ENCODE data around the gene PPP2R2C.

PPP2R2C gene

DNA sequence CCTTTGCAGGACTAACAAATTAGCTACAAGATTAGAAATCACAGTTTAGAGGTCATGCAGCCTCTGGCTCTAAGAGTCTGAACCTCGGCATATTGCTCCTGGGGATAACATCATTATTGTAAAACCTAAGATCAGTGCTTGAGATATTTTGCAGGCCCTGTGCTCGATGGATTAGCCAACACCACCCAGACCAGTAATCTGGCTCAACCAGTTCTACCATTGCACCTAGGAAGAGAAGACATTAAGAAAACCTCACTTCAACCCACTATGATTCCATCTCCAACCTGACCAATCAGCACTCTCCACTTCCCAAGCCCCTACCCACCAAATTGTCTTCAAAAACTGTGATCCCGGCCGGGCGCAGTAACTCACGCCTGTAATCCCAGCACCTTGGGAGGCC is 159.2 kb downstream of the PPP2R2C start:
- ChIA-PET CTCF (interaction anchor here (0.8 kb wide), 1 partner anchor 14 kb away, joined by 4 read pairs; no protein-coding TSS in a partner anchor), POLR2A (no interaction called here)
- TF ChIP-seq NFRKB (IDR thresholded peaks at IDR 0.05), result no peak
- TF ChIP-seq FOXA1 (IDR thresholded peaks at IDR 0.05), result no peak
- no peak for TF ChIP-seq FOXM1 (IDR thresholded peaks at IDR 0.05; ENCODE audit: borderline replicate concordance)
- TF ChIP-seq TARDBP (IDR thresholded peaks at IDR 0.05), result no peak
- TF ChIP-seq CTBP1 (IDR thresholded peaks at IDR 0.05; ENCODE audit: borderline replicate concordance), result no peak
- no peak for TF ChIP-seq HDGF (IDR thresholded peaks at IDR 0.05; ENCODE audit: borderline replicate concordance)
- TF ChIP-seq, protein P1, sequence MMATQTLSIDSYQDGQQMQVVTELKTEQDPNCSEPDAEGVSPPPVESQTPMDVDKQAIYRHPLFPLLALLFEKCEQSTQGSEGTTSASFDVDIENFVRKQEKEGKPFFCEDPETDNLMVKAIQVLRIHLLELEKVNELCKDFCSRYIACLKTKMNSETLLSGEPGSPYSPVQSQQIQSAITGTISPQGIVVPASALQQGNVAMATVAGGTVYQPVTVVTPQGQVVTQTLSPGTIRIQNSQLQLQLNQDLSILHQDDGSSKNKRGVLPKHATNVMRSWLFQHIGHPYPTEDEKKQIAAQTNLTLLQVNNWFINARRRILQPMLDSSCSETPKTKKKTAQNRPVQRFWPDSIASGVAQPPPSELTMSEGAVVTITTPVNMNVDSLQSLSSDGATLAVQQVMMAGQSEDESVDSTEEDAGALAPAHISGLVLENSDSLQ (IDR thresholded peaks at IDR 0.05), result no peak
- no peak for TF ChIP-seq ARNT (IDR thresholded peaks at IDR 0.05)
- no peak for TF ChIP-seq ZNF384 (IDR thresholded peaks at IDR 0.05)
- DNase-seq (ENCODE audit: extremely low spot score), result no peak

DNA sequence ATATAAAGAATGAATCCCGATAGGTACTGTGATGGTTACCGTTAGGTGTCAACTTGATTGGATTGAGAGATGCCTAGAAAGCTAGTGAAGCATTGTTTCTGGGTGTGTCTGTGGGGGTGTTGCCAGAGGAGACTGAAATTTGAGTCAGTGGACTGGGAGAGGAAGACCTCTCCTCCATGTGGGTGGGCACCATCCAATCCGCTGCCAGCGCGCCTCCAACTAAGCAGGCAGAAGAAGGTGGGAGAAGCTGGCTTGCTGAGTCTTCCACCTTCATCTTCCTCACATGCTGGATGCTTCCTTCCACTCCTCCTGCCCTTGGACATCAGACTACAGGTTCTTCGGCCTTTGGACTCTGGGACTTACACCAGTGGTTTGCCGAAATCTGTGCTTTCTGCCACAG is 162.6 kb downstream of the PPP2R2C start:
- DNase-seq (ENCODE audit: extremely low spot score), result no peak
- CTCF ChIA-PET, result interaction anchor here (1.4 kb wide), 1 partner anchor 18 kb away, joined by 3 read pairs; no protein-coding TSS in a partner anchor
- TF ChIP-seq ARNT (IDR thresholded peaks at IDR 0.05), result no peak
- no peak for TF ChIP-seq ZNF384 (IDR thresholded peaks at IDR 0.05)
- no peak for TF ChIP-seq FOXM1 (IDR thresholded peaks at IDR 0.05; ENCODE audit: borderline replicate concordance)
- no peak for TF ChIP-seq NFRKB (IDR thresholded peaks at IDR 0.05)
- no peak for TF ChIP-seq L3MBTL2 (conservative IDR thresholded peaks at IDR 0.05)
- POLR2A ChIA-PET, result no interaction called here

DNA sequence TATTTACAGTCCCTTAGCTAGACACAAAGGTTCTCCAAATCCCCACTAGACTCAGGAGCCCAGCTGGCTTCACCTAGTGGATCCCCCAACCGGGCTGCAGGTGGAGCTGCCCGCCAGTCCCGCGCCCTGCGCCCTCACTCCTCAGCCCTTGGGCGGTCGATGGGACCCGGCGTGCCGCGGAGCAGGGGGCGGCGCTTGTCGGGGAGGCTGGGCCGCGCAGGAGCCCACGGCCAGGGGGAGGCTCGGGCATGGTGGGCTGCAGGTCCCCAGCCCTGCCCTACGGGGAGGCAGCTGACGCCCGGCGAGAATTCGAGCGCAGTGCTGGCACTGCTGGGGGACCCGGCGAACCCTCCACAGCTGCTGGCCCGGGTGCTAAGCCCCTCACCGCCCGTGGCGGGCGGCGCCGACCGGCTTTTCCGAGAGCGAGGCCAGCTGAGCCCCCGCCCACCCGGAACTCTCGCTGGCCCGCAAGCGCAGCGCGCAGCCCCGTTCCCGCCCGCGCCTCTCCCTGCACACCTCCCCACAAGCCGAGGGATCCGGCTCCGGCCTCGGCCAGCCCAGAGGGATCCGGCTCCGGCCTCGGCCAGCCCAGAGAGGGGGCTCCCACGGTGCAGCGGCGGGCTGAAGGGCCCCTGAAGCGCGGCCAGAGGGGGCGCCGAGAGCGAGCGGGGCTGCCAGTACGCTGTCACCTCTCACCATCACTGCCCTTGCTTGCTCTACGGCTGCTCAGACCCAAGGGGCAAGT is 163.3 kb downstream of the PPP2R2C start:
- POLR2A ChIA-PET, result interaction anchor here (1.7 kb wide), 1 partner anchor 39 kb away, joined by 4 read pairs; the partner anchor contains the start of gene WFS1
- CTCF ChIA-PET, result interaction anchor here (1.3 to 1.4 kb wide), 2 partner anchors 11 to 18 kb away, joined by 3 to 5 read pairs; no protein-coding TSS in a partner anchor
- DNase-seq (ENCODE audit: extremely low spot score), result no peak
- TF ChIP-seq L3MBTL2 (conservative IDR thresholded peaks at IDR 0.05) (0 out of 2 replicates have a peak, but pooled peaks have one; percentile 44), SP1 (IDR thresholded peaks at IDR 0.05) (no peak)

DNA sequence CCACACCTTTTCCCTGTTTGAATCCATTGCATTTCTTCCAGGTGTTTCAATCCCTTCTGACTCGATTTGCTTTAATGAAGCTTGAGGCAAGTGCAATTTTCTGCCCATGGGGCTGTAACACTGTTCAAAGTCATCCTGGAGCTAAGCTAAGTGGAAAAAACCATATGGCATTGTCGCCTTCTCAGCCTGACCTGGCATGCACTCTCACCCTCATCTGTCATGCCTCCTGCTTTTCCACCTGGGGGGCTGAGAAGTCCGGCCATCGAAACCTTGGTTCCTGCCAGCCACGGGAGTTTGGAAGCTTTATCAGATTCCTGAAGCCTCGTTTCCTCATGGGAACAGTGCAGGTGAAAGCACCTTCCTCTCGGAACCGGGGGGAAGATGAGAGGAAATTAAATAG is 164.5 kb downstream of the PPP2R2C start:
- no peak for TF ChIP-seq FOXA1 (IDR thresholded peaks at IDR 0.05)
- ChIA-PET CTCF (no interaction called here), POLR2A (interaction anchor here (1.7 kb wide), 1 partner anchor 38 kb away, joined by 4 read pairs; the partner anchor contains the start of gene WFS1)
- DNase-seq (ENCODE audit: extremely low spot score), result no peak

DNA sequence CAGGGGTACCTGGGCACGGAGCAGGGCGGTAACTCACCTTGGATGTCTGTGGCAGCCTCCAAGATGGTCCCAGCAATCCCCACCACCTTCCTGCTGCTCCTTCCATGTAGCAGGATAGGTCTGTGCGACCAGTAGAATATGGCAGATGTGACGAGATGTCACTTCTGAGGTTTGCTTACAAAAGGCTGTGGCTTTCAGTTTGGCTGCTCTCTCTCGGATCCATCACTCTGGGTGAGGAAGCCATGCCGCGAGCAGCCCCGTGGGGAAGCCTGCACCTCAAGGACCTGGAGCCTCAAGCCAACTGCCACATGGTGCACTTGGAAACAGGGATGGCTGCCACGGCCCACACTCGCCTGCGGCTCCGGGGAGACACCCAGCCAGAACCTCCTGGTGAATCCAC is 165.2 kb downstream of the PPP2R2C start:
- no peak for TF ChIP-seq SP1 (IDR thresholded peaks at IDR 0.05)
- no peak for TF ChIP-seq TARDBP (IDR thresholded peaks at IDR 0.05)
- no peak for TF ChIP-seq L3MBTL2 (conservative IDR thresholded peaks at IDR 0.05)
- TF ChIP-seq LEF1 (IDR thresholded peaks at IDR 0.05; ENCODE audit: borderline replicate concordance), result no peak
- no peak for TF ChIP-seq ELF4 (IDR thresholded peaks at IDR 0.05)
- no peak for TF ChIP-seq NFRKB (IDR thresholded peaks at IDR 0.05)
- no peak for TF ChIP-seq FOXK2 (IDR thresholded peaks at IDR 0.05)
- no peak for TF ChIP-seq BHLHE40 (IDR thresholded peaks at IDR 0.05; ENCODE audit: borderline replicate concordance)
- no peak for TF ChIP-seq ZNF384 (IDR thresholded peaks at IDR 0.05)
- no peak for TF ChIP-seq SUZ12 (IDR thresholded peaks at IDR 0.05)
- no peak for TF ChIP-seq HDGF (IDR thresholded peaks at IDR 0.05; ENCODE audit: borderline replicate concordance)
- TF ChIP-seq CTBP1 (IDR thresholded peaks at IDR 0.05; ENCODE audit: borderline replicate concordance), result no peak
- TF ChIP-seq FOXM1 (IDR thresholded peaks at IDR 0.05; ENCODE audit: borderline replicate concordance), result no peak
- TF ChIP-seq ARNT (IDR thresholded peaks at IDR 0.05), result no peak
- TF ChIP-seq FOXA1 (IDR thresholded peaks at IDR 0.05), result no peak
- TF ChIP-seq, protein P1 (IDR thresholded peaks at IDR 0.05), result no peak
- POLR2A ChIA-PET, result interaction anchor here (1.7 kb wide), 1 partner anchor 37 kb away, joined by 4 read pairs; the partner anchor contains the start of gene WFS1
- no peak for DNase-seq (ENCODE audit: extremely low spot score)
- CTCF ChIA-PET, result no interaction called here

DNA sequence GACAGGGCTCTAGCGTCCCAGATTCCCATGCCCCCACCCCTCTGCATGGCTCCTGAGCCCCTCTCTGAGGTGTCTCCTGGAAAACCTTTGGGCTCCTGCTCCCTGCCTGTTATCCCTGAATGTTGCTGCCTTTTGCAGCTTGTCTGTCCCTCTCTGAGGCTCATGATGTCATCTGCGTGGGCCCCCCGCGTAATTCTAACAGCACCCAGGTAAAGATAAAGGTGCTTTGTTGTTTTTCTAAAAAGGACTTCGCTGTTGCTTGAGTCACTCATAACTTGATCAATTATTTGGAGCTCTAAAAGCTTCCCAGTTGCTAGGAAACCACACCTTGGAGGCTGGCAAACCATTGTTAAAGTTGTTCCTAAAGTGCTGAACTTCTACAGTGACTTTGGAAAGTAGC is 166.1 kb downstream of the PPP2R2C start:
- ChIA-PET POLR2A (no interaction called here), CTCF (no interaction called here)
- TF ChIP-seq ARNT (IDR thresholded peaks at IDR 0.05) (no peak), HDGF (IDR thresholded peaks at IDR 0.05; ENCODE audit: borderline replicate concordance) (no peak), TARDBP (IDR thresholded peaks at IDR 0.05) (no peak), SUZ12 (IDR thresholded peaks at IDR 0.05) (no peak), FOXA1 (IDR thresholded peaks at IDR 0.05) (no peak), ZNF384 (IDR thresholded peaks at IDR 0.05) (no peak), SP1 (IDR thresholded peaks at IDR 0.05) (no peak), BHLHE40 (IDR thresholded peaks at IDR 0.05; ENCODE audit: borderline replicate concordance) (no peak), CTBP1 (IDR thresholded peaks at IDR 0.05; ENCODE audit: borderline replicate concordance) (no peak), NFRKB (IDR thresholded peaks at IDR 0.05) (no peak), L3MBTL2 (conservative IDR thresholded peaks at IDR 0.05) (no peak), LEF1 (IDR thresholded peaks at IDR 0.05; ENCODE audit: borderline replicate concordance) (no peak), FOXK2 (IDR thresholded peaks at IDR 0.05) (no peak), ELF4 (IDR thresholded peaks at IDR 0.05) (no peak)
- TF ChIP-seq, protein P1 (IDR thresholded peaks at IDR 0.05), result no peak
- DNase-seq (ENCODE audit: extremely low spot score), result no peak

Measured in HEK293T (cell line).